ENCODE data around the gene CC2D1A.
"Not testable (repeated sequence)": the region's sequence is repeated elsewhere in the genome, so short reads cannot be mapped to it uniquely, and the experiment has no call there.

CC2D1A gene

DNA sequence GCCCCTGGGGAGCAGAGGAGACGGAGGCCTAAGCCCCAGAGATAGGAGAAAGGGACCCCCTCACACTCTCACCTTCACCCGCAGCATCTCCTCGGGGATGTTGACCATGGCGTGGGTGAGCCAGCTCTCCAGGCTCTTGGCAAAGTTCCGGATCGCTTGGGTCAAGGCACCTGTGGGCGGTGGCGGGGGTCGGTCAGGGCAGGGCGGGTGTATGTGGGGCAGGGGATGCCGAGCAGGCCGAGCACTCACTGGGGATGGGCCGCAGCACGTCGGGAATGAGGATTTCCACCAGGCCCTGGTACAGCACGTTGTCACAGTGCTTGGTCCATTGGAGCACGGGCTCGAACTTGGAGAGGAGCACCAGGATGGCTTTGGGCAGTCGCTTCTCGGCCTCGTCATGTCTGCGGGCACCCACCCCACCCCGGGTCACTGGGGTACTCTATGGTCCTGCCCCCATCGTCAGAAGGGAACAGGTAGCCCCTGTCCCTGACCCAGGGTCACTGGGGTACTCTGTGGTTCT is 59.4 kb downstream of the CC2D1A start:
- DNase-seq = no peak

DNA sequence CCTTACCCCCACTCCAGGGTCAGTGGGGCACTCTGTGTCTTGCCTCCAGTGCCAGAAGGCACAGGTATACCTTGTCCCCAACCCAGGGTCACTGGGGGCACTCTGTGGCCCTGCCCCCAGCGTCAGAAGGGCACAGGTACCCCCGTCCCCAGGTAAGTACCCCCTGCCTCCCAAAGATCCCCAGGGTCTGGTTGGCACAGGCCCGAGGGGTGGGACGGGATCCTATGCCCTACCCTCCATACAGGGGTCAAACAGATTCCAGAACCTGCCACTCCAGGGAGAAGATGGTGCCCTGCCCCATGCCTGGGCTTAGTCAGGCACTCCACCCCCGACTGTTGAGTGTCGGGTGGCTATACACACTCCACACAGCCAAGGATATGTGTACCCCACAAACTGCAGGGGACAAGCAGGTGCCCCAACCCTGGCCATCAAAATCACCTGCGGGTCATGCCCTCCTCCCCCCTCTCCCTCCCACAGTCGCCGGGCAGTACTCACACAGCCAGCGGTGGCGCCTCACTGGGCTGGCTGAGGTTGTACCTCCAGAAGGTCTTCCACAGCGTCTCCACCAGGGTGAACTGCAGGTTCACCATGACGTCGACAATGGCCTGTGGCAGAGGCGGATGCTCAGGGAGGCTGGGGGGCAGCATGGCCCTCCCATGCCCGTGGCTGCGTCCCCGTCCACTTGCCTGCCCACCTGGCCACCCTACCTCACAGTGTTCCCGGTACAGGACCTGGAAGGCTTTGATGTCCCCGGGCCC is 60.1 kb downstream of the CC2D1A start:
- no peak for DNase-seq

DNA sequence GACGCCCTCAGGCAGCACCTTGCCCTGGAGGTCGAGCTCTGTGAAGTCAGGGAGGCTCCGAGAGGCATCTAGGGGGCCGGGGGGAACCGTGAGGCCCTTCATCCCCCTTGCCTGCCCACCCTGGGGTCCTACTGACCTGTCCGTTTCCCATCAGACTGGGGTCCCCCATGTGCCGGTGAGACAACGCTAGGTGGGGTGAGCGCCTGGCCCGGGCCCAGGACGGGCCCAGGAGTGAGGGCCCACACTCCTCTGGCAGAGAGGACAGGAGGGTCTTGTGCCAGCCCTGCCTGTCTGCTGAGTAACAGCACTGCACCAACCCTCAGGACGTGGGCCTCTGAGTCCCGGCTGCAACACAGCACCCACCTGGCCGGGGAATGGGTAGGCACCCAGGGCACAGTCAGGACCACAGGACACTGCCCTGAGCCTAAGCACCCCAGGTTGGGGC is 60.7 kb downstream of the CC2D1A start:
- no peak for DNase-seq

DNA sequence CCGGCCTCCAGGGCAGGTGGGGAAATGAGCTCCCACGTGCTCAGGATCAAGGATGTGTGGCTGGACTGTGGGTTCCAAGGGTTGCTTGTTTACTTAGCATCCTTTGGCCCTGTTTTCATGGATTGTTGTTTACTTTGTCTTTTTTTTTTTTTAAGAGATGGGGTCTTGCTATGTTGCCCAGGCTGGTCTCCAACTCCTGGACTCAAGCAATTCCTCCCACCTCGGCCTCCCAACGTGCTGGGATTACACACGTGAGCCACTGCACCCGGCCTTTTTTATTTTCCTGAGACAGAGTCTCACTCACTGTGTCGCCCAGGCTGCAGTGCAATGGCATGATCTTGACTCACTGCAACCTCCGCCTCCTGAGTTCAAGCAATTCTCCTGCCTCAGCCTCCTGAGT is 61.2 kb downstream of the CC2D1A start:
- not testable (repeated sequence) for DNase-seq

DNA sequence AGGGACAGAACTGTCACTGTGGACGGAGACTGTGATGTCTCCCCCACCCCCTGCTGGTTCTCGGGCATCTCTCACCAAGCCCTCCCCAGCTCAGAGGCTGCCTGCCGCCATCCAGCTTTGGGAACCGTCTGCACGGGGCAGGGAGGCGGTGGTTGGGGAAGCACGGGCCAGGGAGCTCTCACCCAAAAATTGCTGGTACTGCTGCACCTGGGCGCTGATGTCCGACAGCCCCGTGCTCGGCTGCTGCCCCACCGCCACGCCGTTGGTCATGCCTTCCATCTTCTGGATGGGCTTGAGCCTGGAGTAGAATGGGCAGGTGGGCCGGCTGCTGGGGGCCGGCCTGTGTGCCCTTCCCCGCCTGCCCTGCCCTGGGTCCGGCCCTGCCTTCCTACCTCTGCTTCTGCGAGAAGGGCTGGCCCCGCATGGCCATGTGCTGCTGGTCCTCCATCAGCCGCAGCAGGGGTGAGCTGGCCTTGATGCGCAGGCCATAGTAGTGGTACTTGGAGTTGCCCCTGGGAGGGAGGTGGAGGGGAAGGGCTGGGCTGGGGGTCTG is 62.5 kb downstream of the CC2D1A start:
- DNase-seq = no peak

DNA sequence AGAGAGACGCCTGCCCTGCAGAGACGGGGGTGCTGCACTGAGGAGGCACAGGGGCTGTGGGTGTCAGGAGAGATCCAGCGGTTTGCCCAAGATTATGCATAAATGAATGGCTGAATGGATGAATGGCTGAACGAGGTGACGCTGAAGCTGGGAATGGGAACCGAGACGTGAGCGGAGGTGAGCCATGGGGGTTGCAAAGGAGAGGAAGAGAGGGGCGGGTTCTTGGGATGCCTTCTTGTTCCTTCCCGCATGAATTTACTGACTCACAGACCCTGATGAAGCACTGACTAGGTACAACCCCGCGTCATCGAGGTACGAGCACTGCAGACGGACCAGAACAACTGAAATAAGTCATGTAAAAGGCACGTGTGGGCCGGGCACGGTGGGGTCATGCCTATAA is 63.0 kb downstream of the CC2D1A start:
- DNase-seq = no peak

DNA sequence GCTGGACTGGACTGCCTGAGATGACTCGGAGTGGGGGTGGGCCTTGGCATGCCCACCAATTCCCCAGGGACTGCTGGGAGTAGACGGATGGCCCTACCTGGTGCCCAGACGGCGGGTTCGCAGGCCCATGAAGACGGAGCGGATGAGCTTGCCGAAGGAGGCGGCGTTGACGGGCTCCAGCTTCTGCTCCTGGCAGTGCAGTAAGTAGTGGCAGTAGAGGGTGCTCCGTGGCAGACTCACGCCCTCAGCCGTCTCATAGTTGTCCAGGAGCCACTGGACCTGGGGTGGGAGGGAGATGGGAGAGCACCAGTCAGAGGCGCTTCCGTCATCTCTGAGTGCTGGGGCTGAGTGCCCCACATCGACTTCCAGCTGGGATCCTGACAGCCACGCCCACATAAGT is 63.9 kb downstream of the CC2D1A start:
- DNase-seq = no peak

DNA sequence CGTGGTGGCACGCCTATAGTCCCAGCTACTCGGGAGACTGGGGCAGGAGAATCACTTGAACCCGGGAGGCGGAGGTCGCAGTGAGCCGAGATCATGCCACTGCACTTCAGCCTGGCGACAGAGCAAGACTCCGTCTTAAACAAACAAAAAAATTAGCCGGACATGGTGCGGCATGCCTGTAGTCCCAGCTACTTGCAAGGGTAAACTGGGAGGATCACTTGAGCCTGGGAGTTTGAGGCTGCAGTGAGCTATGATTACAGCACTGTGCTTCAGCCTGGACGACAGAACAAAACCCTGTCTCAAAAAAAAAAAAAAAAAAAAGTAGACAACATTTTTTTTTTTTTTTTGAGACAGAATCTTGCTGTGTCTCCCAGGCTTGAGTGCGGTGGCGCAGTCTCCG is 65.9 kb downstream of the CC2D1A start:
- not testable (repeated sequence) for DNase-seq

DNA sequence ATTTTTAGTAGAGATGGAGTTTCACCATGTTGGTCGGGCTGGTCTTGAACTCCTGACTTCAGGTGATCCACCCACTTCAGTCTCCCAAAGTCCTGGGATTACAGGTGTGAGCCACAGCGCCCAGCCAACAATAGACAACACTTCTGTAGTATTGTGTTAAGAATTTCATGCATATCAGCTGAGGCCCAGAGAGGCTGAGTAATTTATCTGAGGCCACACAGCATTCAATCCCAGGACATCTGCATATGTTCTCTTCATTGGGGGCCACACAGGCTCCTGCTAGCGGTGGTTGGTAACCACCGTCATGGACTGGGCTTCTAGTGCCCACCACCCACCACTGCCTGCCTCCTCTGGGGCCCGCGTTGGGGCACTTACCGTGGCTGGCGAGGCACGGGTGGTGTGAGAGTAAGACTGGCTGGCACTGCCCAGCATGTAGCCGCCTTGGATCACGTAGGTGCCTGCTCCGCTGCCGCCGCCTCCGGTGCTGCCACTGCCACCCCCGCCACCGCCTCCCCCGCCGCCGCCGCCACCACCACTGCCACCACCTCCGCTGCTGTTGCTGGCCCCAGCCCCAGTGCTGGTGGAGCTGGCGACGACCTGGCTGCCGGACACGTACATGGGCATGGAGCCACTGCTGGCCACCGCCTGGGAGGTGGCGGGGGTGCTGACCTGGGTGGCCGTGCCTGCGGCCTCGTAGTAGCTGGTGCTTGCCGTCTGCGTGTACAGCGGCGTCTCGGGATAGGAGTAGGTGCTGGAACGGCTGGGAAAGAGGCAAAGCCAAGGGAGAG is 66.6 kb downstream of the CC2D1A start:
- no peak for DNase-seq

DNA sequence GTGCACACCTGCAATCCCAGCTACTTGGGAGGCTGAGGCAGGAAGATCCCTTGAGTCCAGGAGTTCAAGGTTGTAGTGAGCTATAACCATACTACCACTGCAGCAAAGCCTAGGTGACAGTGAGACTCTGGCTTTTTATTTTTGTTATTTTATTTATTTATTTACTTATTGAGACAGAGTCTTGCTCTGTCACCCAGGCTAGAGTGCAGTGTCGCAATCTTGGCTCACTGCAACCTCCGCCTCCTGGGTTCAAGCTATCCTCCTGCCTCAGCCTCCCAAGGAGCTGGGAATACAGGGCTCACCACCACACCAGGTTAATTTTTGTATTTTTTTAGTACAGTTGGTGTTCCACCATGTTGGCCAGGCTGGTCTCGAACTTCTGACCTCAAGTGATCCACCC is 67.5 kb downstream of the CC2D1A start:
- not testable (repeated sequence) for DNase-seq

DNA sequence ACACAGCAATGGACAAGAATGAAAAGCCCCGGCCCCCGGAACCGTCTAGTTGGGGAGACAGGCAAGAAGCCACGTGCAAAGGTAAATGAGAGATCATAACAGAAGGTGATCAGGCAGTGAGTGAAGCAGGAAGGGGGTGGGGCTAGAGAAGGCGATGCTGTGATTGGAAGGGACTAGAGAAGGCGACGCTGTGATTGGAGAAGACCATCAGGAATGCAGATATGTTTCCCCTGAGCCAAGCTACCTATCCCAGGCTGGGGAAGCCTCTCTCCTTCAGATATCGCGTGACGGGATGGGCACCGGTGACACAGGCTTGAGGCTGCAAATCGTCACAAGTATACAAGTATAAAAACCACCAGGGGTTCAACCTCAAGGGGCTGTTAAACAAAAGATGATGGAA is 68.1 kb downstream of the CC2D1A start:
- DNase-seq = no peak

DNA sequence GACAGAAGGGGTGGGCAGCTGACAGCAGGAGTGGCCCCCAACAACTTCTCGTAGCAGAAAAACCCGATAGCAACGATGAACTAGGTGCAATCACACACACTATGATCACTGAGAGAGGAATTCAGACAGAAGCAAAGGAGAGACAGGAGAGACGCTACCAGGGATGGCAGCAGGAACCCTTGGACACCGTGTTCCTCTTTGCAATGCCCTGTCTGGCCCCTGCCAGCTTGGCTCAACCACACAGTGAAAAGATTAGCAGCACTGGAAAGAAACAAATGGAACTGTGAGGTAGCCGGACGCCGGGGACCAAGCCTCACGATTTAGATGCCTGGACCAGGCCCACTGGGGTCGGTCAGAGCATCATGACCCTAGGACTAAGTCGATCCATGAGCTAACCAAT is 69.9 kb downstream of the CC2D1A start:
- DNase-seq = no peak

DNA sequence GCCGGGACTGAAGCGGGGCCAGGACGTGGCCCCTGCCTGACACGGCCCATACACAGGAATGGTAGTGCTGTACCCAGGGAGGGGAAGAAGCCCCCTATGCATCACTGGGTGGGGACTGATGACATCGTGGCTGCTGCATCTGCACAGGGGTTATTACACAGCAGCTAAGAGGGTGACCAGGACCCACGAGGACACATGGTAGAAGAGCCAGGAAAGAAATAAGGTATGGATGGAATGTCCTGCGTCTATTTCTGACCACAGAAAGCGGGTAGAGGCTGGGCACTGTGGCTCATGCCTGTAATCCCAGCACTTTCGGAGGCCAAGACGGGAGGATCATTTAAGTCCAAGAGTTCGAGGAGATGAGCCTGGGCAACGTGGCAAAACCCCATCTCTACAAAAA is 70.4 kb downstream of the CC2D1A start:
- no peak for DNase-seq

DNA sequence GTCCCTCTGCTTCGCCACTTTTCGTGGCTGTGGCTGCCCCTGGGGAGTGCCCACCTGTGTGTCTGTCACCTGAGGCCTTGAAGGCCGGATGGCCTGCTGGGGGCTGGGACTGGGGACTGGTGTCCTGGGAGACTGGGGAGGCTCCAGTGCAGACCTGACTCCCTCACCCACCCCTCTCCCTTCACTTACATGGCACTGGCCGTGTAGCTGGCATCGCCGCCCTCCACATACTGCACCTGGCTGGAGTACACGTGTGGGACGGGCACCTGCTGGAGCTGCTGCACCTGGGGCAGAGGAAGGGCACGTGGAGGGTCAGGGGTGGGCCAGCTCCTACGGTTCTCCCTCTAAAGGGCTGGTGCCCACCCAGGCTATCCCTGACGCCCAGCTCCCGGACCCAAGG is 71.8 kb downstream of the CC2D1A start:
- no peak for DNase-seq

DNA sequence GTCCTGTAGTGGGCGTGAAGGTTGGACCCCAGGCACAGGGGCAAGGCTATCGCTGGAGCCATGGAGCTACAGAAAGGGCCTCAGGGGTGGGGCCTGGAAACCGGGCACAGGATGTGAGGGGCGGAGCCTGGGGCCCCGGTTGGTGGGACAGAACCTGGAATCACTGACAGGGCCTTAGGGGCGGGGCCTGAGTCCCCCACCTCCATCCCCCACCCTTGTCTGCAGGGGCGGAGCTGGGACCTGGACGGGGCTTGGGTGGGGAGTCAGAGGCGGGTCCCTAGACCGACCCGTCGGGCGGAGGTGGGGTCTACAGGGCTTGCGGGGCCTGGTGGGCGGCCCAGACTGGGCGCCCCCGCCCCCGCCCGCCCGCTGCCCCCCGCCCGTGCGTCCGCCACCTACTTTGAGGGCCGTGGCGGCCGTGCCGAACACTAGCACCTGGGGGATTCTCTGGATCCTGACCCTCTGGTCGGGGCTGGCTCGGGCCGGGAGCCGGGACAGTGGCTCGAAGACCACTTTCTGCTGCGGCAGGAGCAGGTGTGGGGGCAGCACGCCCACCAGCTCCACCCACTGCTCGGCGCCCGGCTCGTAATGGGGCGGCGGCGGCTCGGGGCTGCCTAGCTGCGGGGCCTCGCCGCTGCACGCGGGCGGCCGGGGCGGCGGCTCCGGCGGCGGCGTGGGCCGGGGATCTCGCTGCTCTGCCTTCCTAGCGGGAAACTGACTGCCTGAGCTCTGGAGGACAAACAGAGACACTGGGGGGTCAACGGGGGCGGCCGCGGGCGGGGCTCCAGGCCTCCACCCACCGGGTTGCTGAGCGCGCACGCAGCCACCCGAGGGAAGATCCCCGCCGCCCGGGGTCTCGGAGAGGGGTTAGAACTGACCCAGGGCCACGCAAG is 72.6 kb downstream of the CC2D1A start:
- no peak for DNase-seq

DNA sequence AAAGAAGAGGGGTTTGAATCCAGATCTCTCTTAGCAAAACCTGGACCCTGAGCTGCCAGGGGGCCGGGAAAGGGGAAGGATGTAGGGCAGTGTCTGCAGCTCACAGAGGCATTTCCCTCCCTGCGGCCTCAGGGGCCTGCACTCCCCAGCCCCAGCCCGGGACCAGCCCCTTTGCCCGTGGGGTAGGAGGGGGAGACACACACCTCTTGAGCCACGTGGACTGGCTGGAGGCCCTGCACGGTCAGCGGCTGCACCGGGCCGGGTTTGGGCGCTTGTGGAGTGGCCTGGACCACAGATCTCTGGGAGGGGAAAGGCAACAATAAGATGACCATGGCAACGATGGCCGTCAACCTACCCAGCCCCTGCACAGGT is 73.2 kb downstream of the CC2D1A start:
- no peak for DNase-seq

DNA sequence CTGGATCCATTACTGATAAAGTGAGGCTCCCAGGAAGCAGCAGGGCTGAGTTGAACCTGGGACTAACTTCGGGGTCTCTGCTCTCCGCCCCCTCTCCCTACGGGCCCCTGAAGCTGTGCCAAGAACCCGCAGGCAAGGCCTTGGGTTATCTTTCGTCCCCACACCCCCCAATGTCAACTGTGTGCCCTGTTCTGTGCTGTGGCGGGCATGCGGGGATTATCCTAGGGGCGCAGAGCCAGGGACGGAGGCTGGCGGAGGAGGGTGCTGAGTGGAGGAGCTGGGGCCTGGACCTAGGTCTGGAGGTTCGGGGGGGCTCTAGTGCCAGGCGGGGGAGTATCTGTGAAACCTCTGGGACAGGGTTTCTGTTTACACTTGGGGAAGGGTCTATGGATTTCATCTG is 73.7 kb downstream of the CC2D1A start:
- no peak for DNase-seq

DNA sequence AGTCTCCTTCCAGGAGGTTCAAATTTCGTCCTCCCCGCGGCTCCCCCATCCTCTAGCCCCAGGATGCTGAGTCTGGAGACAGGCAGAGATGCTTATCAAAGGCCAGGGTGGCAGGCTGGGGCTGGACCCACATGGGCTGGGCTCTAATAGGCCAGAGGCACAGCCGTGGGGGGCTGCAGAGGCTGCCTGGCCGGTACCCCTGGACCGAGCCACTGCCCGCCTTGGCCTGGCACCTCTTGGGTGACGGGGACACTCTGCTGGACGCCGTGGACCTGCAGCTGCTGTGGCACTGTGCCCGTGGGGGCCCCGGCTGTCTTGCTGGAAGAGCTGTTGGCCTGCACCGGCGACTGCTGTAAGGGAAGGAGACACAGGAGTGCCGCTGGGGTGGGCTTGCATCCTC is 74.3 kb downstream of the CC2D1A start:
- no peak for DNase-seq

Measured in inflammatory macrophage treated with lipopolysaccharide for 1 hour (primary cell).